HepG2 (cell line): ENCODE data around the gene CMIP. TPM values are rescaled to one million over a fixed set of nuclear protein-coding genes. Genes with fewer than 3 reads are reported as not detected.

Experiments
- AKAP8 ChIP-seq: sonication (generic); formaldehyde crosslinking; IDR thresholded peaks from 2 replicates; pipeline ENCODE4 v1.5.1; 2020; ENCODE audit warnings: mild to moderate bottlenecking, missing genetic modification reagents
- CBFB ChIP-seq: sonication (generic); formaldehyde crosslinking; IDR thresholded peaks from 2 replicates; pipeline ENCODE4 v1.4.0; 2020; ENCODE audit warnings: missing genetic modification reagents
- CREB3 ChIP-seq: sonication (generic); formaldehyde crosslinking; IDR thresholded peaks from 2 replicates; pipeline ENCODE4 v1.5.0; 2020; ENCODE audit warnings: missing genetic modification reagents
- DRAP1 ChIP-seq: IDR thresholded peaks from 2 replicates; pipeline ENCODE4 v1.6.1; 2016; ENCODE audit warnings: missing genetic modification reagents, missing compliant biosample characterization
- ERF ChIP-seq: IDR thresholded peaks from 2 replicates; pipeline ENCODE4 v1.6.1; 2018; ENCODE audit warnings: missing biosample characterization, missing genetic modification reagents
- HBP1 ChIP-seq: IDR thresholded peaks from 2 replicates; pipeline ENCODE4 v1.6.1; 2016; ENCODE audit warnings: low read depth, control low read depth
- HNRNPLL ChIP-seq: fragments of 200-400 bp; formaldehyde crosslinking; IDR thresholded peaks from 2 replicates; pipeline ENCODE4 v1.6.1; 2017; ENCODE audit warnings: mild to moderate bottlenecking, low read depth, low read length; ENCODE audit not compliant: poor library complexity, severe bottlenecking
- HOMEZ ChIP-seq: IDR thresholded peaks from 2 replicates; pipeline ENCODE4 v1.6.1; 2016; ENCODE audit warnings: low read depth
- JUN ChIP-seq: sonication (generic); formaldehyde crosslinking; IDR thresholded peaks from 2 replicates; pipeline ENCODE4 v1.4.0; 2020; ENCODE audit warnings: mild to moderate bottlenecking, missing genetic modification reagents
- PATZ1 ChIP-seq: sonication (generic); formaldehyde crosslinking; IDR thresholded peaks from 2 replicates; pipeline ENCODE4 v1.4.0; 2020; ENCODE audit warnings: missing genetic modification reagents
- PAX8 ChIP-seq: sonication (generic); formaldehyde crosslinking; IDR thresholded peaks from 2 replicates; pipeline ENCODE4 v1.8.0; 2022; ENCODE audit warnings: mild to moderate bottlenecking, missing genetic modification reagents, borderline replicate concordance
- SYNCRIP ChIP-seq: fragments of 200-400 bp; formaldehyde crosslinking; IDR thresholded peaks from 2 replicates; pipeline ENCODE4 v1.6.1; 2018; ENCODE audit warnings: mild to moderate bottlenecking, low read depth, low read length; ENCODE audit not compliant: insufficient read depth
- ZBTB42 ChIP-seq: sonication (generic); formaldehyde crosslinking; IDR thresholded peaks from 2 replicates; pipeline ENCODE4 v1.5.0; 2020; ENCODE audit warnings: mild to moderate bottlenecking, missing genetic modification reagents
- ZNF451 ChIP-seq: sonication (generic); formaldehyde crosslinking; IDR thresholded peaks from 2 replicates; pipeline ENCODE4 v1.5.0; 2020; ENCODE audit warnings: mild to moderate bottlenecking, missing genetic modification reagents
- ZNF766 ChIP-seq: sonication (generic); formaldehyde crosslinking; IDR thresholded peaks from 2 replicates; pipeline ENCODE4 v1.5.0; 2020; ENCODE audit warnings: missing genetic modification reagents, borderline replicate concordance
- polyA plus RNA-seq, 8 experiments: library from polyadenylated mRNA; depleted of rRNA in 3 of 8; stranded (reverse) in 7 of 8; unstranded in 1 of 8; fragments of >200 nt; fragmentation: Illumina TruSeq in 4 of 8; extraction: Trizol in 4 of 8; gene quantifications; 2 replicates each; pipeline versions ENCODE4 v1.2.1 to v1.2.3, GENCODE V29; 2011 to 2016; ENCODE audit warnings: low read depth in 4 of 8, missing spikeins in 1 of 8, mixed read lengths in 1 of 8; ENCODE audit not compliant: insufficient read depth in 1 of 8
- total RNA-seq, 5 experiments: library from RNA; depleted of rRNA; stranded (reverse); fragments of >200 nt; fragmentation: Illumina TruSeq; extraction: Trizol; gene quantifications; 2 replicates each; pipeline ENCODE4 v1.2.3, GENCODE V29; 2016; ENCODE audit warnings: low read depth in 1 of 5
- TF ChIP-seq, protein P1 (sequence below): sonication (generic); formaldehyde crosslinking; IDR thresholded peaks from 2 replicates; pipeline ENCODE4 v1.4.0; 2020; ENCODE audit warnings: missing genetic modification reagents
- TF ChIP-seq, protein P2 (sequence below): sonication (generic); formaldehyde crosslinking; IDR thresholded peaks from 2 replicates; pipeline ENCODE4 v1.5.0; 2020; ENCODE audit warnings: mild to moderate bottlenecking, low read depth, missing genetic modification reagents, borderline replicate concordance
- TF ChIP-seq, protein P3 (sequence below): sonication (generic); formaldehyde crosslinking; IDR thresholded peaks from 2 replicates; pipeline ENCODE4 v1.9.0; 2021; ENCODE audit warnings: missing genetic modification reagents, borderline replicate concordance

The CMIP gene
- total and polyA plus RNA-seq, 2 of the 13 experiments (the other 11 are each of a cell fraction or from before 2014, with no cell fraction given): 10.9 to 18.1 TPM

- TF ChIP-seq HNRNPLL (peak; percentile 34), CREB3 (CRISPR knock-in tag) (no peak), HBP1 (CRISPR knock-in tag) (no peak), SYNCRIP (no peak), JUN (no peak), DRAP1 (CRISPR knock-in tag) (peak; percentile 44; the same call in 1 of the 2 replicates), ZBTB42 (CRISPR knock-in tag) (no peak), HOMEZ (no peak), ERF (CRISPR knock-in tag) (no peak), AKAP8 (CRISPR knock-in tag) (no peak), PATZ1 (CRISPR knock-in tag) (peak; percentile 65), PAX8 (CRISPR knock-in tag) (no peak), CBFB (CRISPR knock-in tag) (0 out of 2 replicates have a peak, but pooled peaks have one; percentile 35), ZNF451 (CRISPR knock-in tag) (0 out of 2 replicates have a peak, but pooled peaks have one; percentile 14), ZNF766 (CRISPR knock-in tag) (no peak)
- TF ChIP-seq, protein P1, sequence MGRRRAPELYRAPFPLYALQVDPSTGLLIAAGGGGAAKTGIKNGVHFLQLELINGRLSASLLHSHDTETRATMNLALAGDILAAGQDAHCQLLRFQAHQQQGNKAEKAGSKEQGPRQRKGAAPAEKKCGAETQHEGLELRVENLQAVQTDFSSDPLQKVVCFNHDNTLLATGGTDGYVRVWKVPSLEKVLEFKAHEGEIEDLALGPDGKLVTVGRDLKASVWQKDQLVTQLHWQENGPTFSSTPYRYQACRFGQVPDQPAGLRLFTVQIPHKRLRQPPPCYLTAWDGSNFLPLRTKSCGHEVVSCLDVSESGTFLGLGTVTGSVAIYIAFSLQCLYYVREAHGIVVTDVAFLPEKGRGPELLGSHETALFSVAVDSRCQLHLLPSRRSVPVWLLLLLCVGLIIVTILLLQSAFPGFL (CRISPR knock-in tag): no peak
- TF ChIP-seq, protein P2, sequence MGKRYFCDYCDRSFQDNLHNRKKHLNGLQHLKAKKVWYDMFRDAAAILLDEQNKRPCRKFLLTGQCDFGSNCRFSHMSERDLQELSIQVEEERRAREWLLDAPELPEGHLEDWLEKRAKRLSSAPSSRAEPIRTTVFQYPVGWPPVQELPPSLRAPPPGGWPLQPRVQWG: no peak
- TF ChIP-seq, protein P3, sequence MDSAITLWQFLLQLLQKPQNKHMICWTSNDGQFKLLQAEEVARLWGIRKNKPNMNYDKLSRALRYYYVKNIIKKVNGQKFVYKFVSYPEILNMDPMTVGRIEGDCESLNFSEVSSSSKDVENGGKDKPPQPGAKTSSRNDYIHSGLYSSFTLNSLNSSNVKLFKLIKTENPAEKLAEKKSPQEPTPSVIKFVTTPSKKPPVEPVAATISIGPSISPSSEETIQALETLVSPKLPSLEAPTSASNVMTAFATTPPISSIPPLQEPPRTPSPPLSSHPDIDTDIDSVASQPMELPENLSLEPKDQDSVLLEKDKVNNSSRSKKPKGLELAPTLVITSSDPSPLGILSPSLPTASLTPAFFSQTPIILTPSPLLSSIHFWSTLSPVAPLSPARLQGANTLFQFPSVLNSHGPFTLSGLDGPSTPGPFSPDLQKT (CRISPR knock-in tag): no peak
These were observed 285.8 kb downstream of the CMIP start (continued) for GRCh38 chr16:81730090-81731051.
